ENCODE results near the gene MICAL3.

MICAL3 gene

GRCh38 chr22:17792299-17792698 lies 232.1 kb downstream of the MICAL3 start:
- DNase-seq: no peak

GRCh38 chr22:17791196-17791595 lies 233.2 kb downstream of the MICAL3 start:
- no peak overlapping the region for H3K14ac ChIP-seq (ENCODE audit: low read length)
- H3K9ac ChIP-seq (ENCODE audit: low read length): no peak overlapping the region
- no peak overlapping the region for H2AFZ ChIP-seq (ENCODE audit: insufficient read depth, low read length, poor library complexity)
- H3K18ac ChIP-seq (ENCODE audit: low read length): no peak overlapping the region
- no peak overlapping the region for H2BK120ac ChIP-seq (ENCODE audit: insufficient read depth, low read length, poor library complexity)
- no peak overlapping the region for H4K8ac ChIP-seq (ENCODE audit: low read depth, low read length)
- H2AK5ac ChIP-seq (ENCODE audit: low read length): no peak overlapping the region
- H3K79me1 ChIP-seq (ENCODE audit: low read length): no peaks in the 10 kb centered on the region
- no CpG with 5 or more reads among the region's 21 CpGs for WGBS (ENCODE audit: extremely low coverage, insufficient coverage, insufficient read length)
- no peaks in the 10 kb centered on the region for H3K9me3 ChIP-seq (ENCODE audit: insufficient read depth, low read depth, low read length)
- no peak for DNase-seq
- no peak overlapping the region for H3K23ac ChIP-seq (ENCODE audit: low read length)
- H2BK5ac ChIP-seq (ENCODE audit: low read depth, low read length, poor library complexity): no peak overlapping the region
- H4K91ac ChIP-seq (ENCODE audit: low read depth, low read length): no peak overlapping the region
- peaks cover 13 to 17% of the 10 kb centered on the region in 2 experiments for H3K36me3 ChIP-seq (ENCODE audit: control insufficient read depth in 1 of 2, insufficient read depth in 2 of 2, low read length in 2 of 2)
- H2BK12ac ChIP-seq (ENCODE audit: low read length): no peak overlapping the region
- H3K27me3 ChIP-seq (ENCODE audit: insufficient read depth, low read length): no peaks in the 10 kb centered on the region
- H3K4ac ChIP-seq (ENCODE audit: low read depth, low read length): no peak overlapping the region
- no peak overlapping the region for H4K12ac ChIP-seq (ENCODE audit: low read depth, low read length)
- no peak overlapping the region for H3K4me2 ChIP-seq (ENCODE audit: low read length)
- H3K4me1 ChIP-seq (ENCODE audit: control insufficient read depth in 1 of 2, insufficient read depth in 2 of 2, low read length in 2 of 2): peaks cover 7 to 9% of the 10 kb centered on the region in 2 experiments
- H3K27ac ChIP-seq (ENCODE audit: low read depth, low read length): no peak overlapping the region
- no peaks in the 10 kb centered on the region for H3K79me2 ChIP-seq (ENCODE audit: control insufficient read depth, insufficient read depth, low read length, poor library complexity)
- no peak overlapping the region for H3K4me3 ChIP-seq (ENCODE audit: low read depth, low read length)

More at GRCh38 chr22:17792299-17792698, 232.1 kb downstream of the MICAL3 start:
- no CpG with 5 or more reads among the region's 5 CpGs for WGBS (ENCODE audit: extremely low coverage, insufficient coverage, insufficient read length)
- Histone ChIP-seq H3K4ac (ENCODE audit: low read depth, low read length) (no peak overlapping the region), H2BK12ac (ENCODE audit: low read length) (no peak overlapping the region), H3K4me3 (ENCODE audit: low read depth, low read length) (no peak overlapping the region), H4K91ac (ENCODE audit: low read depth, low read length) (no peak overlapping the region), H3K9me3 (ENCODE audit: insufficient read depth, low read depth, low read length) (no peaks in the 10 kb centered on the region), H2AFZ (ENCODE audit: insufficient read depth, low read length, poor library complexity) (no peak overlapping the region), H4K8ac (ENCODE audit: low read depth, low read length) (no peak overlapping the region), H3K79me2 (ENCODE audit: control insufficient read depth, insufficient read depth, low read length, poor library complexity) (no peaks in the 10 kb centered on the region), H3K4me1 (ENCODE audit: control insufficient read depth in 1 of 2, insufficient read depth in 2 of 2, low read length in 2 of 2) (peaks cover 7 to 9% of the 10 kb centered on the region in 2 experiments), H3K9ac (ENCODE audit: low read length) (no peak overlapping the region), H3K27ac (ENCODE audit: low read depth, low read length) (no peak overlapping the region), H3K18ac (ENCODE audit: low read length) (no peak overlapping the region), H3K79me1 (ENCODE audit: low read length) (no peaks in the 10 kb centered on the region), H2BK5ac (ENCODE audit: low read depth, low read length, poor library complexity) (no peak overlapping the region), H3K36me3 (ENCODE audit: control insufficient read depth in 1 of 2, insufficient read depth in 2 of 2, low read length in 2 of 2) (peaks cover 13 to 17% of the 10 kb centered on the region in 2 experiments), H3K4me2 (ENCODE audit: low read length) (no peak overlapping the region), H3K27me3 (ENCODE audit: insufficient read depth, low read length) (no peaks in the 10 kb centered on the region), H3K14ac (ENCODE audit: low read length) (no peak overlapping the region), H2AK5ac (ENCODE audit: low read length) (no peak overlapping the region), H3K23ac (ENCODE audit: low read length) (no peak overlapping the region), H4K12ac (ENCODE audit: low read depth, low read length) (no peak overlapping the region), H2BK120ac (ENCODE audit: insufficient read depth, low read length, poor library complexity) (no peak overlapping the region)

DNA sequence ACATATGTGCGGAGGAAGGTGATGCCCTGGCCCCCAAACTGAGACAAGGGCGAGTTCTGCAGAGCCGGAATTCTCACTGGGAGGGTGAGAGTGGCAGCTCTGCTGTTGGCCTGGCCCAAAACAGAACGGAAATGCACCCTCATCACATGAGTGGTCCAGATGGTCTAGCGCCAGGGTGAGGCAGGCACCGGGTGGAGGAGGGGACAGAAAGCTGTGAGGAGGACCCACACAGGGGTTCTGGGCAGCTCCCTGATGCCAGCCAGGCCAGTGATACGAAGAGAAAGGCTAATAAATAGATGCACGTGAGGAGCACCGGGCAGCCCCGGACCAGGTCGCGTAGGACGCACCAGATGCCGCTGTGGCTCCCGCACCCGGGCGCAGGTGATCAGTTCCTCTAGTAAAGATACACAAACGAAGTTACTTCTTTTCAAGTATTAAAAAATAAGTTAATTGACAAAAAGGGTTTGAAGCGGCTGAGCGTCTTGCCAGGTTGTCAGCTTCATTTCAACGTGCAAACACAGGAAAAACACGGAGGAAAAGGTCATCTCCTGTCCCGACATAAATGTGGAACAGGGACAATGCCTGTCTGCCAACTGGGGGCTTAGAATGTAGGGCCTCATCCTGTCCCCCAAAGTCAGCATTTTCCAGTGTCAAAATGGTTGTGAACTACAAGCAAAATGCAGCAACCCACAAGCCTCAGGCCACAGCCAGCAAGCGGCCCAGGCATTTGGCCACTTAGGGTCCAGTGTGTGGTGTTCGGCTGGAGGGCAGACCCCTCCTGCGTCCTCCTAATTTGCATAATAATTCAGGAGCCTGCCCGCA lies 234.8 kb downstream of the MICAL3 start:
- Histone ChIP-seq H3K23ac (ENCODE audit: low read length) (no peak overlapping the region), H2AFZ (ENCODE audit: insufficient read depth, low read length, poor library complexity) (no peak overlapping the region), H3K79me1 (ENCODE audit: low read length) (no peaks in the 10 kb centered on the region), H2AK5ac (ENCODE audit: low read length) (no peak overlapping the region), H3K4me3 (ENCODE audit: low read depth, low read length) (no peak overlapping the region), H4K8ac (ENCODE audit: low read depth, low read length) (no peak overlapping the region), H3K9me3 (ENCODE audit: insufficient read depth, low read depth, low read length) (no peaks in the 10 kb centered on the region), H3K27me3 (ENCODE audit: insufficient read depth, low read length) (no peaks in the 10 kb centered on the region), H3K4me2 (ENCODE audit: low read length) (no peak overlapping the region), H2BK5ac (ENCODE audit: low read depth, low read length, poor library complexity) (no peak overlapping the region), H3K27ac (ENCODE audit: low read depth, low read length) (no peak overlapping the region), H3K18ac (ENCODE audit: low read length) (no peak overlapping the region), H3K36me3 (ENCODE audit: control insufficient read depth in 1 of 2, insufficient read depth in 2 of 2, low read length in 2 of 2) (peaks cover 13 to 17% of the 10 kb centered on the region in 2 experiments), H3K4me1 (ENCODE audit: control insufficient read depth in 1 of 2, insufficient read depth in 2 of 2, low read length in 2 of 2) (peaks cover 7 to 9% of the 10 kb centered on the region in 2 experiments), H2BK120ac (ENCODE audit: insufficient read depth, low read length, poor library complexity) (no peak overlapping the region), H2BK12ac (ENCODE audit: low read length) (no peak overlapping the region), H3K79me2 (ENCODE audit: control insufficient read depth, insufficient read depth, low read length, poor library complexity) (no peaks in the 10 kb centered on the region), H3K9ac (ENCODE audit: low read length) (no peak overlapping the region), H3K4ac (ENCODE audit: low read depth, low read length) (no peak overlapping the region), H4K91ac (ENCODE audit: low read depth, low read length) (no peak overlapping the region), H3K14ac (ENCODE audit: low read length) (no peak overlapping the region), H4K12ac (ENCODE audit: low read depth, low read length) (no peak overlapping the region)
- WGBS (ENCODE audit: extremely low coverage, insufficient coverage, insufficient read length): no CpG with 5 or more reads among the region's 27 CpGs
- DNase-seq: no peak

DNA sequence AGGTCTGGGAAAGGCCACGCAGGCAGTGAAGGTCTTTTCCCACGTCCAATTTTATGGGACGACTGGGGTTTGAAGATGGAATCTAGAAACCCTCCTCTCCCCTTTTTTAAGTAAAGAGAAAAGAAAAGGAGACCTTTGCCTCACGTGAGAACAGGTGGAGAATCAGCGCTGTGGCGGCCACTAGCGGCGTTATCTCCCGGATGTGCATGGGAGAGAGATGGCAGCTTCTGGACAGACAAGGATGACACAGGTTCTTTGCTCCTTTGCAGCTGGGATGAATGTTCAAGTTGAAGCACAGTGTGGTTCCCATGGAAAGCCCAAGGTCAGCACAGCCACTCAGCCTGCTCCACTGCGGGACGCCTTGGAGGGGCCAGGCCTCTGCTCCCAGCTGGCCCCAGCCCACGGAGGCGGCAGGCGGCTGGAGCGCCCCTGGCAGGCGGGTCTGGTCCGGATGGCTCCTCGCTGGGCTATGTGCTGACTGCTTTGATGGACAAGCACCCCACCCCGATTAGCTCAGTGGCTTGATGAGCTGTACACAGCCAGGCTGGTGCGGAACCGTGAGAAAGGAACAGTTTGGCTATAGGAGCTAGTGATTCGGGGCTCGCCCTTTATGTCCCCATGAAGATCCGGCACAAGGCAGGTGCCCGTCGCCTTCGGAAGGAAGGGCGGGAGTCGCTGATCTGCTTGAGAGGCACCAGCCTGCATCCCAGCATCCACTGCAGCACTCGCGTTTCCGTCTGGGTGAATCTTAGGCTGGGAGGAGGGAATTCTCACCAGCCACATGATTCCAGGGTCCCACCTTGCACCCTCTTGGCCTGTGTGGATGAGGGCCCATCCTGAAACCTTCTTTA lies 235.6 kb downstream of the MICAL3 start:
- Histone ChIP-seq H3K27me3 (ENCODE audit: insufficient read depth, low read length) (no peaks in the 10 kb centered on the region), H2AFZ (ENCODE audit: insufficient read depth, low read length, poor library complexity) (no peak overlapping the region), H4K12ac (ENCODE audit: low read depth, low read length) (no peak overlapping the region), H3K4ac (ENCODE audit: low read depth, low read length) (no peak overlapping the region), H3K79me2 (ENCODE audit: control insufficient read depth, insufficient read depth, low read length, poor library complexity) (no peaks in the 10 kb centered on the region), H4K91ac (ENCODE audit: low read depth, low read length) (no peak overlapping the region), H3K4me3 (ENCODE audit: low read depth, low read length) (no peak overlapping the region), H3K14ac (ENCODE audit: low read length) (no peak overlapping the region), H3K36me3 (ENCODE audit: control insufficient read depth in 1 of 2, insufficient read depth in 2 of 2, low read length in 2 of 2) (peaks cover 13 to 17% of the 10 kb centered on the region in 2 experiments), H4K8ac (ENCODE audit: low read depth, low read length) (no peak overlapping the region), H3K9me3 (ENCODE audit: insufficient read depth, low read depth, low read length) (no peaks in the 10 kb centered on the region), H2BK120ac (ENCODE audit: insufficient read depth, low read length, poor library complexity) (no peak overlapping the region), H3K27ac (ENCODE audit: low read depth, low read length) (no peak overlapping the region), H2BK12ac (ENCODE audit: low read length) (no peak overlapping the region), H3K4me2 (ENCODE audit: low read length) (no peak overlapping the region), H3K18ac (ENCODE audit: low read length) (no peak overlapping the region), H3K9ac (ENCODE audit: low read length) (no peak overlapping the region), H3K4me1 (ENCODE audit: control insufficient read depth in 1 of 2, insufficient read depth in 2 of 2, low read length in 2 of 2) (peaks cover 7 to 9% of the 10 kb centered on the region in 2 experiments), H3K79me1 (ENCODE audit: low read length) (no peaks in the 10 kb centered on the region), H3K23ac (ENCODE audit: low read length) (no peak overlapping the region), H2BK5ac (ENCODE audit: low read depth, low read length, poor library complexity) (no peak overlapping the region), H2AK5ac (ENCODE audit: low read length) (no peak overlapping the region)
- WGBS (ENCODE audit: extremely low coverage, insufficient coverage, insufficient read length): no CpG with 5 or more reads among the region's 32 CpGs
- DNase-seq: peak in 1 of 2 donors; percentile 43
